CD4-positive, alpha-beta T cell treated with Interleukin-17A for 1 hour (primary cell): ENCODE data around the gene MRPL9.

ENCODE experiments used
- DNase-seq: peaks from one replicate; pipeline ENCODE4 v3.0.0-alpha.2; 2020

Gene MRPL9

DNA sequence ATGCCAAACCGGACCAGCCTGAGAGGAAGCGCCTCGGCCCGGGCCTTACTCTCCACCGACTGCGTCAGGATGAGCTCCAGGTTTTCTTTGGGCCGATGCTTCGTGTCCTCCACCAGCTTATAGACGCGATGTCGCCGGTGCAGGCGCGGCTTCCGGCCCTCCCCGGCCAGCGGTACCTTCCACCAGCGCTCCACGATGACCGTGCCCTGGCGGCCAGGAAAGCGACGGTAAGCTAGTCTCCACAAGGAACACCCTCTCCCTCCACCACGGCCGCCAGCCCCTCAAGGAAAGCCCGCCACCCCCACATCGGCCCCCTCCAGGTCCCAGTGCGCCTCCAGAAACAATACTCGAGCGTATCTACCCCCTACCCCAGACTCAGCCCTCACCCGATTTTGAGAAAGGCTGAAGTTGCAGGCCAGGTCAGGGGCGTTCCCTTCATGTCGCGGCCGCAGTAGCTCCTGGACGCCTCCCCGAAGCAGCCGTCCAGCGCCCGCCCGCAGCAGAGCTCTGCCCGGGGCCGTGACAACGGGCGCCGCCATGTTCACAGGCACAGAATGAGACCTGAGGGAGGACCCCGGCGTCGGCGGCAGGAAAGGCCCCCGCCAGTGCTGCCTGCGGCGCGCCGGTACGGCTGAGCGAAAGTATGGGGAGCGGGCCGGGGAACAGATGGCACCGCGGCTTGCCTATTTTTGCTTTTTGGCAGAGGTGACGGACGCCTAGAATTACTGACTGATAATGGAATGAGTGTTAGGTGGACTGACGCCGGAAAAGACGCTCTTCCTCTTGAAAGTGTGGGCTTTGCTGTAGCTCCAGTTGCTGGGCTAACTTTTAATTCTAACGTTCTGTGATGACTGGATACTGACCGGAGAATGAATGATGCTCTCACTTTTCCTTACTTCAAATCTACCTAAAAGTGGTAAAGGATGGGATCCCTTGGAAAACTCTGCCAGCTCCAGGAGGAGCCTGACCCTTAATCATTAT, at the start of gene MRPL9:
TSS of gene MRPL9 (minus strand) at position 556 of the 981 bp plus-strand sequence. CDS start at position 539, 17 bp downstream.
- DNase-seq: peak; percentile 87

DNA sequence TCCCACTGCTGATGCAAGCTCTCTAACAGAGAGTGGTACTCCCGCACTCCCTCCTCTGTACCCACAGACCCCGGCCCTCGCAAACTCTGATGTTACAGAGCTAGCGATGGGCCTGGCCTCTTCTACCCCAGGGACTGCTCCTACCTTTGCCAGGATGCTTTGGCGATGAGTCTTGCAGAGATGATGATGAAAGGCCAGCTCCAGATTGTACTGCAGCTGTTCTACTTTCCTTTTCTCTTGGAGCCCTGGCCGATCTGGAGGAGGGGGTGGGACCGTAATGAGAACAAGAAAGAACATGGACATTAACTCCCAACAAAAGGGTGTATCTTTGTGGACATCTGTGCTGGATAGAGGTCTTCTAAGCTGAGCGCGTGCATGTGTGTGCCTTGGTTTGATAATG, 47.9 kb upstream of the MRPL9 start:
- DNase-seq: no peak

- no peak for DNase-seq
These were observed 46.8 kb upstream of the MRPL9 start for GRCh38 chr1:151809985-151810556.

- DNase-seq: no peak
These were observed 46.1 kb upstream of the MRPL9 start for GRCh38 chr1:151809290-151809984.

DNA sequence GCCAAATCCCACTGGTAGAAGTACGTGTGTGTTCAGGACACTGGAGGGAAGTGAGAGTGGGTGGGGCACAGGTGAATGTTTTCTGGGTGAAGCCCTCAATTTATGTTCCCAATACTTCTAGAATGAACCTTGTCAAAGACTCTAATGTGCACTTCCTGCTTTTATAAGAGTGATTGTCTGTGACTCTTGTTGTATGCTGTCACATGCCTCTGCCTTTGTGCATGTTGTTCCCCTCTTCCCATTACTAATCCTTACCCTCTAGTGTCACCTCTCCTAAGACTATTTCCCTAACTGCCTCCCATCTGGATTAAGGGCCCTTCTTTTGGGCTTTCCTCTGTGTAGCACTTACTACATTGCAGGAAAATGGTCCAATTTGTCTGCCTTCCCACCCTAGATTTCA, 44.5 kb upstream of the MRPL9 start:
- DNase-seq: no peak

DNA sequence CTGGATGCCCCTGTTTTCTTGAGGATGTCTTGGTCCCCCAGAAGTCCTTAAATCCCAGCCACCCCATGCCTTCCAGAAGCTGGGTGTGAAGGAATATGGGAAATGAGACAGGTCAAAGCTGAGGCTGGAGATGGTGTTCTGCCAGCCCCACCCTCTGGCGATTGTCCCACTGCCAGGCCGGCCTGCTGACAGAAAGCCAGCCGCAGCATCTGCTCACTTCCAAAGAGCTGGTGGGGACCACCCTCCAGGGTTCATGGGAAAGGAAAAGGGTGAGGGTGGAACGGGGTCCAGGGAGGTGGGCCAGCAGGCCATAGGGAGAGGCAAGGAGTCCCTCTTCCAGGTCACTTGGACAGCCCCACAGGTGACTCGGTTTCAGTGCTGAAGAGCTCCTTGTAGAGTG, 43.8 kb upstream of the MRPL9 start:
- no peak for DNase-seq

- DNase-seq: no peak
These were observed 42.9 kb upstream of the MRPL9 start for GRCh38 chr1:151806170-151806569.

GRCh38 chr1:151805066-151805820, 41.9 kb upstream of the MRPL9 start, which contains the start of gene LINGO4:
Gene LINGO4 (minus strand): TSS chr1:151805419. CDS start chr1:151802704, 2,715 bp downstream.
- no peak for DNase-seq

DNA sequence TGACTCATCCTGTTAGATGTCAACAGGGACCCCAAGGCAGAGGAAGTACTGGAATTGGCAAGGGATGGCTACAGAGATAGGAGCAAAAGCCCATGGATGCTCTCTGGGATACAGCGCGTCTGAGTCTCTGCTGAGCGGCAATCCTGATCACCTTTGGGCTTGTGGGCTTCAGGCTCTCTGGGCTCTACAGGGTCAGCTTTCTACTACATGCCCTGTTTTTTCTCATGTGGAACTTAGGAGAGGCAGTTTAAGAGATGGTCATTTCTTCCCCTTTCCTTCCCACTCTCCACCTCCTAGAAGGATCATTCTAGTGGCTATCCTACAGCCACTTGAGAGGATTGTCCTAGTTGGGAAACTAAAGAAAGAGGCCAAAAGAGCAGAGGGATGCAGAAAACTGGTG, 40.6 kb upstream of the MRPL9 start:
- no peak for DNase-seq

DNA sequence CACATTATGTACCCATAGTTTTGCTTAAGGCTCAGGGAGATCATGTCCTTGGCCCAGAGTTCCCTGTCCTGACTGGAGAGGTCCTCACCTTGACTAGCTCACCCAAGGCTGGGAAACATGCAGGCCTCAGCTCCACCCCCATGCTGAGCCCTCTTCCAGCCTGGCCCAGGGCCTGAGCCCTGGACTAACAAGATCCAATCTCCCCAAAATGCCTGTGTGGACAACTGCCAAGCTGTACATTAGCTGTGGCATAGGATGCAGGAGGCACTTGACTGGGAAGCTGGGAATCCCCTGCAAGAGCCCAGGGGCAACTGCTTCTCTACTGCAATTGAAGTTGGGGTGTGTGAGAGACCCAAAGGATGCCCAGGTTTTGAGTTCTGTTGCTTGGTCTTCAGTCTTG, 39.9 kb upstream of the MRPL9 start:
- DNase-seq: no peak

DNA sequence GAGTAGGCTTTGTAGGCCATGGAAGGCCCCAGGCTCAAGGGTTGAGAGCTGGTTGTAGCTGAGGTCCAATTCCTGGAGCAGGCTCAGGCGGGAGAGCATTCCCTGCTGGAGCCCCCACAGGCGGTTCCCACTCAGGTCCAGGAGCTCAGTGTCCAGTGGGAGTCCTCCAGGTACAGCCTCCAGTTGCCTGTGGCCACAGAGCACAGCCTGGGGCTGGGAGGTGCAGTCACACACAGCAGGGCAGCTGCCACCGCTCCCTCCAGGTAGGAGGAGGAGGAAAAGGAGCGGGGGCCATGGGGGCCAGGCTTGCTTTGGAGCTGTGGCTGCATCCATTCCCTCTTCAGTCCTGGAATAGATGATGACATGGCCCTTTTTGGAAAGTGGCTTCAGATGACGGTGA, 39.1 kb upstream of the MRPL9 start:
- DNase-seq: no peak

DNA sequence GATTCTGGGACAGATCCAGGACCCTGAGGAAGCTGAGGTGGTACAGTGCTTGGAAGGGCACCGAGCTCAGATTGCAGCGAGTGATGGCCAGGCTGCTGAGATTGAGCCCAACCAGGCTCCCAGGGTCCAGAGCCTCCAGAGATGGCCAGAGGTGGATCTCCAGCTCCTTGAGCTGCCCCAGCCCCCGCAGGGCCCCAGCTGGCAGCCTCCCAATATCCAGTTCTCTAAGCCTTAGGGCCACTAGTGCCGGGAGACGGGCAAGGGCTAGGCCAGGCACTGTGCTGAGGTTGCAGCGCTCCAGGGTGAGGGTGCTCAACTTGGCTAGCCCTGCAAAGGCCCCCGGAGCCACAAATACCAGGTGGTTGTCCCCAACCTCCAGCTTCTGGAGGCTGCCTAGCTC, 38.5 kb upstream of the MRPL9 start:
- DNase-seq: no peak

GRCh38 chr1:151801310-151801820, 38.1 kb upstream of the MRPL9 start:
- no peak for DNase-seq

- DNase-seq: no peak
These were observed 37.5 kb upstream of the MRPL9 start for GRCh38 chr1:151800830-151801229.

DNA sequence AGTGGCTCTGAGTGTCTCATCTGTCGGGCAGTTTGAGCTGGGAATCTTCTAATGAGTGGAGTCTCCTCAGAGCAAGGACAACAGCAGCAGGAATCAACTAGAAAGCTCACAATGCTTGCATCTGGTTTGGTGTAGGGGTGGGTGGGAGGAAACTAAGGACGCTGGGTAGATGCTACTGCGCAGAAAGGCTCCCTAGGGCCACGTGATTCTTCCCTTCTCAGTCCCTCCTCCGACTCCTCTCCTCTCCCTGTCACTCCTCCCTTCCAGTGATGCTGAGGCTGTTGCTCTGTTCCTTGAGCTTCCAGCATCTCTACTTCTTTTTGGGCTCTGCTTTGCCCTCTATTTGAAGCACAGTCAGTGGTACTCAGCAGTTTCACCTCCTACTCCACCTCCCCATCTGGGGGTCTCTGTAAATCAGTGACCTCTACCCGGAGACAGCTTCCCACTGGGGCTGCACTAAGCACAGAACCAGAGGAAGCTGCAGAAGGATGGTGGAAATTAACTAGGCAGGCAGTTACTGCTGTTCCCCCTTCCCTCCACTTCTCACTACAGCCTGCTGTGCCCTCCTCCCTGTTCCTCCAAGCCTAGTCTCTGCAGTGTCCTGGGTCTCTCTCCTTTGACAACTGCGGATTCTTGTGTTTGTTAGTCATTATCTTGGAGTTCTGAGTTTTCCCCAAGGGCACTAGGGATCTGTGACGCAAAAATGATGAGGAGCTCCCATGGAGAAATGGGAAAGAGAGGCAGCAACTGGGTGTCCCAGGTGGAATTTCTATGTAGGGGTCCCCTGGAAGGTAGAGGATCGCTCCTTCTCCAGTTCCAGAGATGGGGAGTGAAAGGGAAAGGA, 36.1 kb upstream of the MRPL9 start:
- no peak for DNase-seq

- DNase-seq: no peak
These were observed 35.3 kb upstream of the MRPL9 start for GRCh38 chr1:151798571-151798970.

DNA sequence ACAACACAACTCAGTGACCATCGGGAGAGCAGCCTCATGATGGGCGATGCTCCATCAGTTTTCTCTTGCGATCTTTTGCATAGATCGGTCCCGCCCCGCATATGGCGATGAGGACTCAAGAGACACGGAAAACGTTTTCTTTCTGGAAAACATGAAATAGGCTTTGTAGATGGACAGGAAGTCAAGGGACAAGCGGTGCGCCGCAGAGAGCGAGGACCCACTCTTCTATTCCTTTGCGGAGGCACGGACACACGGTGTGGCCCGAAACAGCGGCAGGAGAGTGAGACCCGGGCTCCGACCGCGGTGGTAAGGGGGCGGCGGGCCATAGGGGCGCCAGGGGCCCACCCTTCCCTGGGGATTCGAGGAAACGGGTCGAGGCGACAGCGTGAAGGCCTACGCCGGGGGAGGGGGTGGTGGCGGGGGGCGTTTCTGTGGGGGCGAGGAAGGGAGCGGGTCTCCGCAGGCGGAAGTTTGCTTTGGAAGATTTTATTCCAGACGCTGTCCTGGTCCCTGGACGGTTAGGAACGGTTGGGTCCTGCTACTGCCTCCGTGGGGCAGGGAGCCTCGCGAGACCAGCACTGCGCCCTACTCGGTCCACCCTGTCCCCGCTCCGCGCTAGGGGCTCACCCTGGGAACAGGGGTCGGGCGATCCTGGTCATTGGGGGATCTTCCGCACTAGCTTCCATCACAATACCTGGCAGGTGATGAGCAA, 27.8 kb upstream of the MRPL9 start:
- DNase-seq: no peak

GRCh38 chr1:151790071-151790939, 27.0 kb upstream of the MRPL9 start, which contains the start of gene TDRKH:
Gene TDRKH (minus strand): TSS chr1:151790500. CDS start chr1:151783022, 7,478 bp downstream.
- peak; percentile 99 for DNase-seq

GRCh38 chr1:151787689-151788088, 24.4 kb upstream of the MRPL9 start:
- DNase-seq: no peak

- no peak for DNase-seq
These were observed 20.5 kb upstream of the MRPL9 start for GRCh38 chr1:151783796-151784195.
